PC-9 (cell line): ENCODE data around the gene GBA2. TPM values are rescaled to one million over a fixed set of nuclear protein-coding genes. Genes with fewer than 3 reads are reported as not detected.

ENCODE experiments used
- BruUV-seq: library from RNA; stranded (reverse); fragments of 400-500 nt; replicated peaks from 2 replicates; lab custom pipeline; 2021; lab: Mats Ljungman, UMichigan
- CTCF ChIA-PET: fragments of 300-600 bp; sonication (Branson Sonifier 250); formaldehyde crosslinking; loops from one replicate; lab custom pipeline; 2022; ENCODE audit warnings: antibody characterized with exemption; lab: Charles Lee
- POLR2A ChIA-PET: fragments of 300-600 bp; sonication (Branson Sonifier 250); formaldehyde crosslinking; loops from one replicate; lab custom pipeline; 2022; ENCODE audit warnings: antibody characterized with exemption; ENCODE audit not compliant: unreplicated experiment; lab: Charles Lee
- DNase-seq, 2 experiments: peaks; one replicate each; pipeline versions ENCODE4 v3.0.0 to v3.0.0-alpha.2; 2015 to 2022; ENCODE audit warnings: mixed read lengths in 1 of 2
- H2AFZ ChIP-seq: fragments of 200-600 bp; sonication (generic); 2 replicates; pipeline ENCODE4 v1.8.1; 2017; ENCODE audit warnings: antibody characterized with exemption
- H3F3A ChIP-seq: fragments of 200-600 bp; sonication (generic); 2 replicates; pipeline ENCODE4 v1.8.1; 2017; ENCODE audit warnings: antibody characterized with exemption, mild to moderate bottlenecking, low read depth; ENCODE audit not compliant: insufficient read depth
- H3K27ac ChIP-seq: fragments of 200-600 bp; sonication (generic); 2 replicates; pipeline ENCODE4 v1.6.1; 2016; ENCODE audit warnings: mixed run types
- H3K27me3 ChIP-seq: fragments of 200-600 bp; sonication (generic); 2 replicates; pipeline ENCODE4 v1.6.1; 2016; ENCODE audit warnings: low read depth, mixed run types; ENCODE audit not compliant: insufficient read depth
- H3K36me3 ChIP-seq: fragments of 200-600 bp; sonication (generic); 2 replicates; pipeline ENCODE4 v1.6.1; 2016; ENCODE audit warnings: low read depth, mixed run types
- H3K4me1 ChIP-seq: fragments of 200-600 bp; sonication (generic); replicated peaks from 2 replicates; pipeline ENCODE4 v1.6.1; 2016; ENCODE audit warnings: mixed run types; ENCODE audit not compliant: insufficient read depth
- H3K4me2 ChIP-seq: fragments of 200-600 bp; sonication (generic); 2 replicates; pipeline ENCODE4 v1.6.1; 2017; ENCODE audit warnings: mixed run types
- H3K4me3 ChIP-seq: fragments of 200-600 bp; sonication (generic); 2 replicates; pipeline ENCODE4 v1.6.1; 2016; ENCODE audit warnings: mixed run types
- H3K79me2 ChIP-seq: fragments of 200-600 bp; sonication (generic); 2 replicates; pipeline ENCODE4 v1.6.1; 2017; ENCODE audit warnings: low read depth, mixed run types
- H3K9me2 ChIP-seq: fragments of 200-600 bp; sonication (generic); 2 replicates; pipeline ENCODE4 v1.8.1; 2017; ENCODE audit warnings: mild to moderate bottlenecking; ENCODE audit not compliant: insufficient read depth
- H3K9me3 ChIP-seq: fragments of 200-600 bp; sonication (generic); 2 replicates; pipeline ENCODE4 v1.8.1; 2016; ENCODE audit warnings: low read depth; ENCODE audit not compliant: insufficient read depth
- H4K20me1 ChIP-seq: fragments of 200-600 bp; sonication (generic); 2 replicates; pipeline ENCODE4 v1.8.1; 2017; ENCODE audit not compliant: insufficient read depth
- CTCF ChIP-seq: fragments of 200-600 bp; sonication (generic); conservative IDR thresholded peaks from 2 replicates; pipeline ENCODE4 v1.6.1; 2017; ENCODE audit warnings: mixed run types, antibody characterized with exemption, mild to moderate bottlenecking, moderate library complexity
- EZH2 ChIP-seq: fragments of 200-600 bp; sonication (generic); IDR thresholded peaks from 2 replicates; pipeline ENCODE4 v1.8.0; 2017; ENCODE audit warnings: antibody characterized with exemption, low read depth
- intact Hi-C: fragments of 100-400 bp; cut with micrococcal nuclease; formaldehyde crosslinking; loops from one replicate; pipeline ENCODE4 v1.10.0; 2022; ENCODE audit not compliant: unreplicated experiment
- total RNA-seq: library from RNA; stranded (reverse); gene quantifications from 2 replicates; pipeline ENCODE4 v1.2.3, GENCODE V29; 2021

GBA2 gene
- total RNA-seq, 1 experiment from 2014 or later = 29.6 TPM

- H3K27ac ChIP-seq = peak overlapping the region; percentile 91
- H3K4me2 ChIP-seq = peak overlapping the region; percentile 94
- intact Hi-C loops = no loop called here
- no peak overlapping the region for H2AFZ ChIP-seq
- no peak for DNase-seq
- no peaks in the 10 kb centered on the region for H3K9me3 ChIP-seq
- H3K9me2 ChIP-seq = no peaks in the 10 kb centered on the region
- no peaks in the 10 kb centered on the region for H3K27me3 ChIP-seq
- TF ChIP-seq EZH2 (no peak), CTCF (no peak)
- TSS peak; percentile 44 for BruUV-seq
- peaks cover 17% of the 10 kb centered on the region for H3K4me1 ChIP-seq
- CTCF ChIA-PET = interaction anchor here (0.6 kb wide), 1 partner anchor 159 kb away, joined by 3 read pairs; no protein-coding TSS in a partner anchor
- no peaks in the 10 kb centered on the region for H3K36me3 ChIP-seq
- H3F3A ChIP-seq = peaks cover 29% of the 10 kb centered on the region
- H3K4me3 ChIP-seq = peak overlapping the region; percentile 90; the same call in 1 of the 2 replicates
- POLR2A ChIA-PET = no interaction called here
- peaks cover 38% of the 10 kb centered on the region for H3K79me2 ChIP-seq
- no peaks in the 10 kb centered on the region for H4K20me1 ChIP-seq
Measured at GRCh38 chr9:35758475-35759050, 9.5 kb upstream of the GBA2 start.

- DNase-seq = no peak
- Histone ChIP-seq H3K27me3 (no peaks in the 10 kb centered on the region), H3K27ac (peak overlapping the region; percentile 91), H3K36me3 (no peaks in the 10 kb centered on the region), H3K9me2 (no peaks in the 10 kb centered on the region), H3K4me3 (peak overlapping the region; percentile 90), H3K4me1 (peaks cover 17% of the 10 kb centered on the region), H3K79me2 (peaks cover 38% of the 10 kb centered on the region), H3F3A (peaks cover 29% of the 10 kb centered on the region), H3K4me2 (peak overlapping the region; percentile 94), H4K20me1 (no peaks in the 10 kb centered on the region), H2AFZ (no peak overlapping the region), H3K9me3 (no peaks in the 10 kb centered on the region)
- TF ChIP-seq CTCF (no peak), EZH2 (no peak)
- no TSS peak for BruUV-seq
- ChIA-PET CTCF (no interaction called here), POLR2A (no interaction called here)
- intact Hi-C loops = no loop called here
Measured at GRCh38 chr9:35757892-35758275, 8.9 kb upstream of the GBA2 start.

- ChIA-PET POLR2A (interaction anchor here (0.6 kb wide), 1 partner anchor 45 kb away, joined by 4 read pairs; no protein-coding TSS in a partner anchor), CTCF (no interaction called here)
- Histone ChIP-seq H3K4me2 (peak overlapping the region; percentile 94), H3K36me3 (no peaks in the 10 kb centered on the region), H3K4me3 (peak overlapping the region; percentile 90), H3K9me3 (no peaks in the 10 kb centered on the region), H3K79me2 (peaks cover 38% of the 10 kb centered on the region), H3K4me1 (peaks cover 17% of the 10 kb centered on the region), H2AFZ (peak overlapping the region; percentile 85), H3K27me3 (no peaks in the 10 kb centered on the region), H3K27ac (peak overlapping the region; percentile 91), H3K9me2 (no peaks in the 10 kb centered on the region), H4K20me1 (no peaks in the 10 kb centered on the region), H3F3A (peaks cover 29% of the 10 kb centered on the region)
- BruUV-seq = no TSS peak
- peak; percentile 49 to 57 for DNase-seq
- intact Hi-C loops = no loop called here
- no peak for TF ChIP-seq CTCF
Measured at GRCh38 chr9:35757226-35757891, 8.3 kb upstream of the GBA2 start.
